Transverse colon (tissue), 3 donors: Measurements from ENCODE around the gene SIRPB2.

Experiments used
- CTCF ChIP-seq, 5 experiments: fragments of 200-600 bp in 3 of 5; fragments of 450-650 bp in 2 of 5; sonication (generic) in 3 of 5; IDR thresholded peaks; 1 replicate in 2 of 5; 2 replicates in 3 of 5; pipeline ENCODE4 v1.5.1; 2016 to 2017; ENCODE audit warnings: antibody characterized with exemption in 5 of 5, inconsistent platforms in 3 of 5, mild to moderate bottlenecking in 2 of 5, moderate library complexity in 1 of 5
- POLR2A ChIP-seq: fragments of 450-650 bp; IDR thresholded peaks from one replicate; pipeline ENCODE4 v1.6.1; 2016; ENCODE audit warnings: antibody characterized with exemption, mild to moderate bottlenecking, moderate library complexity

- TF ChIP-seq CTCF (IDR thresholded peaks at IDR 0.05) (no peak), POLR2A (no peak)
These were observed 52.9 kb downstream of the SIRPB2 start for GRCh38 chr20:1438361-1438760.
